HepG2 (cell line): ENCODE results near the gene WDR81. TPM values are rescaled to one million over a fixed set of nuclear protein-coding genes. Genes with fewer than 3 reads are reported as not detected.

ENCODE experiments used
- CERS6 ChIP-seq: sonication (generic); formaldehyde crosslinking; IDR thresholded peaks from 2 replicates; pipeline ENCODE4 v1.5.0; 2020; ENCODE audit warnings: missing genetic modification reagents
- GABPA ChIP-seq, 2 experiments: IDR thresholded peaks; 2 replicates each; pipeline ENCODE4 v1.6.1; 2011 to 2016; ENCODE audit warnings: low read depth in 2 of 2, low read length in 1 of 2, missing biosample characterization in 1 of 2, missing genetic modification characterization in 1 of 2
- HMGA1 ChIP-seq: sonication (generic); formaldehyde crosslinking; conservative IDR thresholded peaks from 2 replicates; pipeline ENCODE4 v1.4.0; 2020; ENCODE audit warnings: missing genetic modification reagents
- ISX ChIP-seq: sonication (generic); formaldehyde crosslinking; conservative IDR thresholded peaks from 2 replicates; pipeline ENCODE4 v1.5.0; 2020; ENCODE audit warnings: missing genetic modification reagents
- MED1 ChIP-seq: sonication (generic); formaldehyde crosslinking; IDR thresholded peaks from 2 replicates; pipeline ENCODE4 v1.4.0; 2020; ENCODE audit warnings: missing genetic modification reagents
- MED8 ChIP-seq: sonication (generic); formaldehyde crosslinking; IDR thresholded peaks from 2 replicates; pipeline ENCODE4 v1.8.1; 2023; ENCODE audit warnings: mild to moderate bottlenecking, missing genetic modification reagents; ENCODE audit not compliant: insufficient replicate concordance
- MYC ChIP-seq: sonication (generic); formaldehyde crosslinking; IDR thresholded peaks from 2 replicates; pipeline ENCODE4 v1.9.0; 2021; ENCODE audit warnings: missing genetic modification reagents, borderline replicate concordance
- NFE2L1 ChIP-seq: sonication (generic); formaldehyde crosslinking; IDR thresholded peaks from 2 replicates; pipeline ENCODE4 v1.4.0; 2020; ENCODE audit warnings: missing genetic modification reagents, mild to moderate bottlenecking, borderline replicate concordance
- STAG1 ChIP-seq: sonication (generic); formaldehyde crosslinking; IDR thresholded peaks from 2 replicates; pipeline ENCODE4 v1.4.0; 2020; ENCODE audit warnings: missing genetic modification reagents
- U2AF1 ChIP-seq: fragments of 200-400 bp; formaldehyde crosslinking; optimal IDR thresholded peaks from 2 replicates; pipeline ENCODE3; 2017; ENCODE audit warnings: mild to moderate bottlenecking, low read depth, low read length
- ZFP62 ChIP-seq: sonication (generic); formaldehyde crosslinking; IDR thresholded peaks from 2 replicates; pipeline ENCODE4 v1.4.0; 2020; ENCODE audit warnings: missing genetic modification reagents
- ZMAT3 ChIP-seq: sonication (generic); formaldehyde crosslinking; conservative IDR thresholded peaks from 2 replicates; pipeline ENCODE4 v1.7.0; 2021; ENCODE audit warnings: missing genetic modification reagents
- ZNF124 ChIP-seq: sonication (generic); formaldehyde crosslinking; IDR thresholded peaks from 2 replicates; pipeline ENCODE4 v1.4.0; 2020; ENCODE audit warnings: missing genetic modification reagents
- ZNF17 ChIP-seq: sonication (generic); formaldehyde crosslinking; IDR thresholded peaks from 2 replicates; pipeline ENCODE4 v1.5.0; 2020; ENCODE audit warnings: mild to moderate bottlenecking, missing genetic modification reagents
- ZNF484 ChIP-seq: sonication (generic); formaldehyde crosslinking; IDR thresholded peaks from 2 replicates; pipeline ENCODE4 v1.5.1; 2020; ENCODE audit warnings: mild to moderate bottlenecking, low read depth, missing genetic modification reagents, borderline replicate concordance
- ZNF557 ChIP-seq: sonication (generic); formaldehyde crosslinking; IDR thresholded peaks from 2 replicates; pipeline ENCODE4 v1.4.0; 2020; ENCODE audit warnings: missing genetic modification reagents
- ZNF678 ChIP-seq: sonication (generic); formaldehyde crosslinking; IDR thresholded peaks from 2 replicates; pipeline ENCODE4 v1.4.0; 2020; ENCODE audit warnings: mild to moderate bottlenecking, missing genetic modification reagents
- ZZZ3 ChIP-seq: sonication (generic); formaldehyde crosslinking; IDR thresholded peaks from 2 replicates; pipeline ENCODE4 v1.4.0; 2020; ENCODE audit warnings: missing genetic modification reagents, mild to moderate bottlenecking, borderline replicate concordance
- polyA plus RNA-seq, 8 experiments: library from polyadenylated mRNA; depleted of rRNA in 3 of 8; stranded (reverse) in 7 of 8; unstranded in 1 of 8; fragments of >200 nt; fragmentation: Illumina TruSeq in 4 of 8; extraction: Trizol in 4 of 8; gene quantifications; 2 replicates each; pipeline versions ENCODE4 v1.2.1 to v1.2.3, GENCODE V29; 2011 to 2016; ENCODE audit warnings: low read depth in 4 of 8, missing spikeins in 1 of 8, mixed read lengths in 1 of 8; ENCODE audit not compliant: insufficient read depth in 1 of 8
- total RNA-seq, 5 experiments: library from RNA; depleted of rRNA; stranded (reverse); fragments of >200 nt; fragmentation: Illumina TruSeq; extraction: Trizol; gene quantifications; 2 replicates each; pipeline ENCODE4 v1.2.3, GENCODE V29; 2016; ENCODE audit warnings: low read depth in 1 of 5
- TF ChIP-seq, protein P1 (sequence below): sonication (generic); formaldehyde crosslinking; IDR thresholded peaks from 2 replicates; pipeline ENCODE4 v1.8.0; 2022; ENCODE audit warnings: low read depth, missing genetic modification reagents
- TF ChIP-seq, protein P2 (sequence below): sonication (generic); formaldehyde crosslinking; IDR thresholded peaks from 2 replicates; pipeline ENCODE4 v1.4.0; 2020; ENCODE audit warnings: missing genetic modification reagents
- TF ChIP-seq, protein P3 (sequence below): sonication (generic); formaldehyde crosslinking; IDR thresholded peaks from 2 replicates; pipeline ENCODE4 v1.8.0; 2022; ENCODE audit warnings: mild to moderate bottlenecking, missing genetic modification reagents
- TF ChIP-seq, protein P4 (sequence below): sonication (generic); formaldehyde crosslinking; IDR thresholded peaks from 2 replicates; pipeline ENCODE4 v1.4.0; 2020; ENCODE audit warnings: missing genetic modification reagents, mild to moderate bottlenecking, borderline replicate concordance

Gene WDR81
- total and polyA plus RNA-seq, 2 of the 13 experiments (the other 11 are each of a cell fraction or from before 2014, with no cell fraction given), result 9.1 to 16.7 TPM

DNA sequence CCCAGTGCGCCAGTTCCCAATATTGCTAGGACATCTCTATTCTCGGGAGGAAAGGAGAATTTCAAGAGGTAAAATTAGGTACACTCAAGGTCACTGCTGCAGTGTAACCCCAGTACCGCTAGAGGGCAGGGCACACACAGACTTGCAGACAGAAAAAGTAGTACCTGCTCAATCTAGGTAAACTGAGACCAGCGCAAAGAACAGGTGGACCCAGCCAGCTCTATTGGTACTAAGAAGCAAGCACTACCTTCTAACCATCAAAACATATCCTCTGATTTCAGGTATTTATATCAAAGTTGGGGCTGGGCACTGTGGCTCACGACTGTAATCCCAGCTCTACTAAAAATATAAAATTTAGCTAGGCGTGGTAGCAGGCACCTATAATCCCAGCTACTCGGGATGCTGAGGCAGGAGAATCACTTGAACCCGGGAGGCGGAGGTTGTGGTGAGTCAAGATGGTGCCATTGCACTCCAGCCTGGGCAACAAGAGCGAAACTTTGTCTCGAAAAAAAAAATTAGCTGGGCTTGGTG lies 3.6 kb upstream of the WDR81 start (continued):
- TF ChIP-seq, protein P1, sequence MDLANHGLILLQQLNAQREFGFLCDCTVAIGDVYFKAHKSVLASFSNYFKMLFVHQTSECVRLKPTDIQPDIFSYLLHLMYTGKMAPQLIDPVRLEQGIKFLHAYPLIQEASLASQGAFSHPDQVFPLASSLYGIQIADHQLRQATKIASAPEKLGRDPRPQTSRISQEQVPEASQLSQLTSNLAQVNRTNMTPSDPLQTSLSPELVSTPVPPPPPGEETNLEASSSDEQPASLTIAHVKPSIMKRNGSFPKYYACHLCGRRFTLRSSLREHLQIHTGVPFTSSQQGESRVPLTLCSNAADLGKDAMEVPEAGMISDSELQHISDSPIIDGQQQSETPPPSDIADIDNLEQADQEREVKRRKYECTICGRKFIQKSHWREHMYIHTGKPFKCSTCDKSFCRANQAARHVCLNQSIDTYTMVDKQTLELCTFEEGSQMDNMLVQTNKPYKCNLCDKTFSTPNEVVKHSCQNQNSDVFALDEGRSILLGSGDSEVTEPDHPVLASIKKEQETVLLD (CRISPR knock-in tag), result no peak
- TF ChIP-seq CERS6 (CRISPR knock-in tag), result no peak
- no peak for TF ChIP-seq MED8 (CRISPR knock-in tag)
- no peak for TF ChIP-seq ZMAT3 (CRISPR knock-in tag)
- no peak for TF ChIP-seq ZNF678 (CRISPR knock-in tag)
- TF ChIP-seq HMGA1 (CRISPR knock-in tag), result no peak
- peak; percentile 93 for TF ChIP-seq STAG1 (CRISPR knock-in tag)
- no peak for TF ChIP-seq ZNF124
- peak; percentile 27; the same call in 1 of the 2 replicates for TF ChIP-seq MED1 (CRISPR knock-in tag)
- TF ChIP-seq, protein P2, sequence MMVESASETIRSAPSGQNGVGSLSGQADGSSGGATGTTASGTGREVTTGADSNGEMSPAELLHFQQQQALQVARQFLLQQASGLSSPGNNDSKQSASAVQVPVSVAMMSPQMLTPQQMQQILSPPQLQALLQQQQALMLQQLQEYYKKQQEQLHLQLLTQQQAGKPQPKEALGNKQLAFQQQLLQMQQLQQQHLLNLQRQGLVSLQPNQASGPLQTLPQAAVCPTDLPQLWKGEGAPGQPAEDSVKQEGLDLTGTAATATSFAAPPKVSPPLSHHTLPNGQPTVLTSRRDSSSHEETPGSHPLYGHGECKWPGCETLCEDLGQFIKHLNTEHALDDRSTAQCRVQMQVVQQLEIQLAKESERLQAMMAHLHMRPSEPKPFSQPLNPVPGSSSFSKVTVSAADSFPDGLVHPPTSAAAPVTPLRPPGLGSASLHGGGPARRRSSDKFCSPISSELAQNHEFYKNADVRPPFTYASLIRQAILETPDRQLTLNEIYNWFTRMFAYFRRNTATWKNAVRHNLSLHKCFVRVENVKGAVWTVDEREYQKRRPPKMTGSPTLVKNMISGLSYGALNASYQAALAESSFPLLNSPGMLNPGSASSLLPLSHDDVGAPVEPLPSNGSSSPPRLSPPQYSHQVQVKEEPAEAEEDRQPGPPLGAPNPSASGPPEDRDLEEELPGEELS (CRISPR knock-in tag), result 0 out of 2 replicates have a peak, but pooled peaks have one; percentile 11
- TF ChIP-seq MYC (CRISPR knock-in tag), result no peak
- TF ChIP-seq GABPA (IDR thresholded peaks at IDR 0.05; ENCODE audit: low read depth, low read length), result no peak
- TF ChIP-seq GABPA (CRISPR knock-in tag; IDR thresholded peaks at IDR 0.05; ENCODE audit: low read depth), result no peak
- TF ChIP-seq ZZZ3, result no peak
- no peak for TF ChIP-seq ZFP62
- TF ChIP-seq, protein P3, sequence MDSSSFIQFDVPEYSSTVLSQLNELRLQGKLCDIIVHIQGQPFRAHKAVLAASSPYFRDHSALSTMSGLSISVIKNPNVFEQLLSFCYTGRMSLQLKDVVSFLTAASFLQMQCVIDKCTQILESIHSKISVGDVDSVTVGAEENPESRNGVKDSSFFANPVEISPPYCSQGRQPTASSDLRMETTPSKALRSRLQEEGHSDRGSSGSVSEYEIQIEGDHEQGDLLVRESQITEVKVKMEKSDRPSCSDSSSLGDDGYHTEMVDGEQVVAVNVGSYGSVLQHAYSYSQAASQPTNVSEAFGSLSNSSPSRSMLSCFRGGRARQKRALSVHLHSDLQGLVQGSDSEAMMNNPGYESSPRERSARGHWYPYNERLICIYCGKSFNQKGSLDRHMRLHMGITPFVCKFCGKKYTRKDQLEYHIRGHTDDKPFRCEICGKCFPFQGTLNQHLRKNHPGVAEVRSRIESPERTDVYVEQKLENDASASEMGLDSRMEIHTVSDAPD (CRISPR knock-in tag), result no peak
- no peak for TF ChIP-seq ZNF557
- no peak for TF ChIP-seq U2AF1
- TF ChIP-seq NFE2L1 (CRISPR knock-in tag), result no peak
- TF ChIP-seq ISX (CRISPR knock-in tag), result no peak
- TF ChIP-seq ZNF484 (CRISPR knock-in tag), result no peak
- TF ChIP-seq, protein P4, sequence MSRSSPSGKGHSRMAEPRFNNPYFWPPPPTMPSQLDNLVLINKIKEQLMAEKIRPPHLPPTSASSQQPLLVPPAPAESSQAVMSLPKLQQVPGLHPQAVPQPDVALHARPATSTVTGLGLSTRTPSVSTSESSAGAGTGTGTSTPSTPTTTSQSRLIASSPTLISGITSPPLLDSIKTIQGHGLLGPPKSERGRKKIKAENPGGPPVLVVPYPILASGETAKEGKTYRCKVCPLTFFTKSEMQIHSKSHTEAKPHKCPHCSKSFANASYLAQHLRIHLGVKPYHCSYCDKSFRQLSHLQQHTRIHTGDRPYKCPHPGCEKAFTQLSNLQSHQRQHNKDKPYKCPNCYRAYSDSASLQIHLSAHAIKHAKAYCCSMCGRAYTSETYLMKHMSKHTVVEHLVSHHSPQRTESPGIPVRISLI (CRISPR knock-in tag), result 0 out of 2 replicates have a peak, but pooled peaks have one; percentile 12
- TF ChIP-seq ZNF17 (CRISPR knock-in tag), result no peak
